Lung (tissue), 12 donors: ENCODE results near the gene BICDL1. TPM values are rescaled to one million over a fixed set of nuclear protein-coding genes. Genes with fewer than 3 reads are reported as not detected.

Source experiments
- ATAC-seq: fragments of 200-7000 bp; cut with Tn5 transposase; one replicate; pipeline ENCODE4 v1.9.1; 2020; ENCODE audit warnings: moderate number of reproducible peaks; ENCODE audit not compliant: insufficient read depth, low FRiP score
- DNase-seq, 3 donors: peaks; one replicate each; pipeline ENCODE4 v3.0.0-alpha.2; 2013 to 2017
- H3K27ac ChIP-seq, 2 donors: one replicate each; pipeline ENCODE4 v1.5.1; 2013; ENCODE audit warnings: mild to moderate bottlenecking in 2 of 2, moderate library complexity in 2 of 2, control low read depth in 1 of 2, inconsistent platforms in 1 of 2, low read depth in 1 of 2, low read length in 1 of 2
- H3K27me3 ChIP-seq, 3 donors: one replicate each; pipeline ENCODE4 v1.5.1; 2013; ENCODE audit warnings: low read length in 2 of 3; ENCODE audit not compliant: control insufficient read depth in 3 of 3, insufficient read depth in 3 of 3
- H3K36me3 ChIP-seq, 4 donors: one replicate each; pipeline ENCODE4 v1.5.1; 2013; ENCODE audit warnings: low read length in 4 of 4, mild to moderate bottlenecking in 1 of 4, moderate library complexity in 1 of 4; ENCODE audit not compliant: control insufficient read depth in 4 of 4, insufficient read depth in 4 of 4
- H3K4me1 ChIP-seq, 5 donors: one replicate each; pipeline ENCODE4 v1.5.1; 2013; ENCODE audit warnings: low read length in 5 of 5, mild to moderate bottlenecking in 2 of 5, moderate library complexity in 1 of 5; ENCODE audit not compliant: control insufficient read depth in 5 of 5, insufficient read depth in 5 of 5
- H3K4me3 ChIP-seq: one replicate; pipeline ENCODE4 v1.5.1; 2013; ENCODE audit warnings: mild to moderate bottlenecking, control low read depth, moderate library complexity
- H3K9ac ChIP-seq, 2 donors: one replicate each; pipeline ENCODE4 v1.5.1; 2013; ENCODE audit warnings: low read length in 2 of 2, control low read depth in 1 of 2; ENCODE audit not compliant: insufficient read depth in 1 of 2
- H3K9me3 ChIP-seq, 4 donors: one replicate each; pipeline ENCODE4 v1.5.1; 2013; ENCODE audit warnings: low read length in 3 of 4, mild to moderate bottlenecking in 1 of 4, moderate library complexity in 1 of 4; ENCODE audit not compliant: control insufficient read depth in 4 of 4, insufficient read depth in 3 of 4
- CTCF ChIP-seq: IDR thresholded peaks from 2 replicates; pipeline ENCODE4 v1.5.1; 2012; ENCODE audit warnings: mild to moderate bottlenecking; ENCODE audit errors: control extremely low read depth, extremely low read depth
- WGBS, 2 donors: extraction: QIAGEN DNeasy Blood & Tissue Kit; methylation state at CpG; one replicate each; pipeline ENCODE4 v1.1.7; 2013; 5-methylcytosine and 5-hydroxymethylcytosine counted together
- polyA plus RNA-seq, 2 donors: library from polyadenylated mRNA; stranded (reverse); fragments of 200-250 nt; gene quantifications; one replicate each; pipeline ENCODE4 v1.2.1, GENCODE V29; 2013
- total RNA-seq, 2 donors: library from RNA; depleted of rRNA in 1 of 2; stranded (reverse); fragments of >200 nt in 1 of 2; gene quantifications; one replicate each; pipeline ENCODE4 v1.2.1, GENCODE V29; 2014 to 2021
- donor health status: control.
- donor health status: control.
- donor health status: Bipolar disorder and iron deficiency.
- donor health status: healthy.
- donor health status: DM: yes; HTN: yes; CAD: no.

Gene BICDL1
- total and polyA plus RNA-seq, 4 donors = 5.2 to 23.7 (median 13.7) TPM

GRCh38 chr12:120138366-120138765 is 149.3 kb downstream of the BICDL1 start:
- no peak for TF ChIP-seq CTCF
- Histone ChIP-seq H3K36me3 (peaks cover 47 to 75% (median 68%) of the 10 kb centered on the region in 4 donors), H3K4me1 (no peaks in the 10 kb centered on the region), H3K27ac (no peak overlapping the region), H3K27me3 (no peaks in the 10 kb centered on the region), H3K4me3 (no peak overlapping the region), H3K9me3 (no peaks in the 10 kb centered on the region), H3K9ac (no peak overlapping the region)
- no peak for DNase-seq
- 85 to 92% methylated on average over 9 of the region's 9 CpGs for WGBS, 2 donors
- no peak for ATAC-seq

- Histone ChIP-seq H3K36me3 (peaks cover 44 to 72% (median 66%) of the 10 kb centered on the region in 4 donors), H3K9ac (no peak overlapping the region)
Observed at GRCh38 chr12:120139958-120140357, 150.9 kb downstream of the BICDL1 start.

GRCh38 chr12:120140603-120141002 is 151.6 kb downstream of the BICDL1 start:
- 95% methylated on average over 9 of the region's 9 CpGs for WGBS, 2 donors

More at GRCh38 chr12:120139958-120140357, 150.9 kb downstream of the BICDL1 start:
- Histone ChIP-seq H3K27me3 (no peaks in the 10 kb centered on the region), H3K27ac (no peak overlapping the region), H3K9me3 (no peaks in the 10 kb centered on the region), H3K4me1 (no peaks in the 10 kb centered on the region), H3K4me3 (no peak overlapping the region)
- no peak for TF ChIP-seq CTCF
- 80 to 88% methylated on average over 5 of the region's 5 CpGs for WGBS, 2 donors
- ATAC-seq (no peak), DNase-seq (no peak)

More at GRCh38 chr12:120140603-120141002, 151.6 kb downstream of the BICDL1 start:
- Histone ChIP-seq H3K4me1 (no peaks in the 10 kb centered on the region), H3K4me3 (no peak overlapping the region), H3K27me3 (no peaks in the 10 kb centered on the region), H3K36me3 (peaks cover 41 to 73% (median 69%) of the 10 kb centered on the region in 4 donors), H3K27ac (no peak overlapping the region), H3K9me3 (no peaks in the 10 kb centered on the region), H3K9ac (no peak overlapping the region)
- TF ChIP-seq CTCF = no peak
- ATAC-seq = no peak
- DNase-seq = no peak
